DMS53 (cell line): ENCODE data around the gene AP3D1.

ENCODE experiments used
- DNase-seq: peaks from one replicate; lab custom pipeline; 2025; lab: John Stamatoyannopoulos, UW

The AP3D1 gene

GRCh38 chr19:2084993-2085720, 66.2 kb downstream of the AP3D1 start:
- DNase-seq: no peak

- DNase-seq: no peak
These were observed 68.1 kb downstream of the AP3D1 start for GRCh38 chr19:2083174-2083854.

- no peak for DNase-seq
These were observed 69.2 kb downstream of the AP3D1 start for GRCh38 chr19:2081873-2082810.

- DNase-seq: no peak
These were observed 70.9 kb downstream of the AP3D1 start for GRCh38 chr19:2080336-2080988.

- DNase-seq: no peak
These were observed 71.5 kb downstream of the AP3D1 start for GRCh38 chr19:2079865-2080301.

- DNase-seq: no peak
These were observed 72.1 kb downstream of the AP3D1 start for GRCh38 chr19:2079076-2079864.

- DNase-seq: no peak
These were observed 73.3 kb downstream of the AP3D1 start for GRCh38 chr19:2077833-2078619.

- no peak for DNase-seq
These were observed 74.0 kb downstream of the AP3D1 start for GRCh38 chr19:2077398-2077797.

GRCh38 chr19:2076526-2076944, 74.8 kb downstream of the AP3D1 start:
- no peak for DNase-seq

GRCh38 chr19:2072757-2073551, 78.4 kb downstream of the AP3D1 start:
- no peak for DNase-seq

- no peak for DNase-seq
These were observed 80.2 kb downstream of the AP3D1 start for GRCh38 chr19:2070986-2071673.

- no peak for DNase-seq
These were observed 80.9 kb downstream of the AP3D1 start for GRCh38 chr19:2070436-2070827.

GRCh38 chr19:2064788-2065524, 86.4 kb downstream of the AP3D1 start:
- DNase-seq: peak; percentile 43

- no peak for DNase-seq
These were observed 87.0 kb downstream of the AP3D1 start for GRCh38 chr19:2064395-2064787.

GRCh38 chr19:2063824-2064223, 87.5 kb downstream of the AP3D1 start:
- DNase-seq: no peak

- no peak for DNase-seq
These were observed 88.6 kb downstream of the AP3D1 start for GRCh38 chr19:2062770-2063169.

GRCh38 chr19:2062389-2062729, 89.0 kb downstream of the AP3D1 start:
- DNase-seq: no peak
